ENCODE data around the gene GPATCH2L. TPM values are rescaled to one million over a fixed set of nuclear protein-coding genes. Genes with fewer than 3 reads are reported as not detected.

GPATCH2L gene
- total RNA-seq, 2 experiments from 2014 or later: 54.0 to 58.2 TPM

GRCh38 chr14:76136476-76137110, 15.1 kb upstream of the GPATCH2L start:
- Mint-ChIP-seq H3K9me3 (peaks cover 2% of the 10 kb centered on the region), H3K4me3 (no peak overlapping the region), H3K27me3 (peaks cover 58% of the 10 kb centered on the region), H3K36me3 (ENCODE audit: low read depth) (no peaks in the 10 kb centered on the region), H3K27ac (no peak overlapping the region), H3K4me1 (ENCODE audit: low read depth) (peaks cover 3% of the 10 kb centered on the region)
- DNase-seq (no peak), ATAC-seq (no peak)
- intact Hi-C loops (cut with micrococcal nuclease): no loop called here
- TF ChIP-seq CTCF (IDR thresholded peaks at IDR 0.05): no peak
- CTCF ChIA-PET: interaction anchor here (1.1 kb wide), 1 partner anchor 86 kb away, joined by 3 read pairs; no protein-coding TSS in a partner anchor
- POLR2A ChIA-PET: no interaction called here

DNA sequence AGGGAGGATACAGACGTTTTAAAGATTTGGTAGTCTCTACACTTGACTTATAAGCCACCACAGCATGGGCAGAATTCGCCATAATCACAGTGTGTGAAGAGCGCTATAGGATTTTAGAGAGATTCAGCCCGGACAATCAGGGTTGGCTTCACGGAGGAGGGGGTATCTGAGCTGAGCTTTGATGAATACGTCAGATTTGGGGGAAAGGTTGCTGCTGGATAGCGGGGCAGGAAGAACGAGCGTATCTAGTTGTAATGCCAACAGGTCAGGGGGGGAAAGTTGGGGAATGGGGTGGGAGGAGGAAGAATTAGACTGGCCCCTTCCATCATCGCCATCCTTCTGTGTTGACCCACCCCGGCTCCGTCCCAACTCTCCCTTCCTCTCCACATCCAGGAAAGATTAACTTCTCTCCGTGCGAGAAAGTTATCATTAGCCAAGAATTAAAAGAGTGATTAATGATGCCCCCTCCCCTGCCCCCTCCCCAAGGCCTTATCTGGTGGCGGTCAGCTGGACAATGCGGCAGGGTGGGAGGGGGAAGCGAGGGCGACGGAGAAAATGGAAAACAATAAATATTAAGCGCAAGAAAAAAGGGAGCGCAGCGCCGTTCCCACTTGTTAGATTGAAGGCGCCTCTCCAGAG, 13.5 kb upstream of the GPATCH2L start:
- no peak for ATAC-seq
- Mint-ChIP-seq H3K36me3 (ENCODE audit: low read depth) (no peaks in the 10 kb centered on the region), H3K4me1 (ENCODE audit: low read depth) (peaks cover 3% of the 10 kb centered on the region), H3K27ac (no peak overlapping the region), H3K4me3 (no peak overlapping the region), H3K27me3 (peaks cover 49% of the 10 kb centered on the region), H3K9me3 (peaks cover 3% of the 10 kb centered on the region)
- DNase-seq: no peak
- TF ChIP-seq CTCF (IDR thresholded peaks at IDR 0.05): no peak
- CTCF ChIA-PET: no interaction called here
- intact Hi-C loops (cut with micrococcal nuclease): no loop called here
- POLR2A ChIA-PET: interaction anchor here (1.0 kb wide), 1 partner anchor 14 kb away, joined by 3 read pairs; the partner anchor contains the start of gene GPATCH2L

GRCh38 chr14:76138758-76139723, 12.7 kb upstream of the GPATCH2L start:
- H3K9me3 Mint-ChIP-seq: peaks cover 5% of the 10 kb centered on the region
- POLR2A ChIA-PET: interaction anchor here (1.0 kb wide), 1 partner anchor 13 kb away, joined by 3 read pairs; the partner anchor contains the start of gene GPATCH2L
- no peak for TF ChIP-seq CTCF (IDR thresholded peaks at IDR 0.05)
- no peak for ATAC-seq
- intact Hi-C loops (cut with micrococcal nuclease): no loop called here
- H3K4me1 Mint-ChIP-seq (ENCODE audit: low read depth): peaks cover 3% of the 10 kb centered on the region
- no peaks in the 10 kb centered on the region for H3K36me3 Mint-ChIP-seq (ENCODE audit: low read depth)
- no peak overlapping the region for H3K27ac Mint-ChIP-seq
- no peak for DNase-seq
- CTCF ChIA-PET: no interaction called here
- H3K4me3 Mint-ChIP-seq: no peak overlapping the region
- peaks cover 45% of the 10 kb centered on the region for H3K27me3 Mint-ChIP-seq

DNA sequence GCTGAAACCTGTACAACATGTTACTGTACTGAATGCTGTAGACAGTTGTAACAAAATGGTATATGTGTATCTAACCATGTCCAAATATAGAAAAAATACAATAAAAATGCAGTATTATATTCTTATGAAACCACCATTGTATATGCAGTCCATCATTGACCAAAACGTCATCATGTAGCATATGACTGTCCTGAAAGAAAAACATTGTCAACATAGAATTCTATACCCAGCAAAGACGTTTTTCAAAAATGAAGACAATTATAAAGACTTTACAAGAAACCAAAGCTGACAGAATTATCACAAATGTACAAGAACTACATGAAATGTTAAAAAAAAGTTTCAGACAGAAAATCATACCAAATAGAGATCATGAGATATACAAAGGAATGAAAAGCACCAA, 8.1 kb upstream of the GPATCH2L start:
- Mint-ChIP-seq H3K9me3 (peaks cover 14% of the 10 kb centered on the region), H3K27me3 (peaks cover 17% of the 10 kb centered on the region), H3K27ac (no peak overlapping the region), H3K4me3 (no peak overlapping the region), H3K36me3 (ENCODE audit: low read depth) (no peaks in the 10 kb centered on the region), H3K4me1 (ENCODE audit: low read depth) (no peaks in the 10 kb centered on the region)
- CTCF ChIA-PET: no interaction called here
- no peak for TF ChIP-seq CTCF (IDR thresholded peaks at IDR 0.05)
- intact Hi-C loops (cut with micrococcal nuclease): no loop called here
- POLR2A ChIA-PET: no interaction called here
- DNase-seq: no peak
- ATAC-seq: no peak
